CD4-positive, alpha-beta T cell treated with Interleukin-4 for 1 hour (primary cell): ENCODE measurements around the gene EIF4G1.
A peak's percentile ranks its signal among the peaks of the same experiment; 100 is the strongest.

Experiments used
- DNase-seq, 2 donors: peaks; one replicate each; pipeline ENCODE4 v3.0.0-alpha.2; 2020 to 2022

EIF4G1 gene

DNA sequence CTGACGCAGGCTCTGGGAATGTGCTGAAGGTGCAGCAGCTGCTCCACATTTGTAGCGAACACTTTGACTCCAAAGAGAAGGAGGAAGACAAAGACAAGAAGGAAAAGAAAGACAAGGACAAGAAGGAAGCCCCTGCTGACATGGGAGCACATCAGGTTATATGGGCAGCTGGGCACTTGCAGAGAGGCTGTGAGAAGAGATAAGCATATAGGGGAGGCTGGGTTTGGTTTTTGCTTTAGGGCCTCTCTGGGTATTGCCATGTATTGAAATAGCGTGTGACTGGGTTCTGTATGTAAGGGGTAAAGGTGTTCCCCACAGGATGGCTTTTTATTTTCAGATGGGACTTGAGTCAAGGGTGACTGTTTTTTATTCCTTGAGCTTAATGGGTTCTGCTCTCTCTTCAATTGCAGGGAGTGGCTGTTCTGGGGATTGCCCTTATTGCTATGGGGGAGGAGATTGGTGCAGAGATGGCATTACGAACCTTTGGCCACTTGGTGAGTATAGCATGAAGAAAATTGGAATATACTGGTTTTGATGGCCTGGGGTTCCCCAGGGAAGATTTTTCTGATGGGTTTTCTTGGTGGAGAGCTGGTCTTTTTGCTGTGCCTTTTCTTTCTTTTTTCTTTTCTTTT lies 7.9 kb upstream of the EIF4G1 start:
- DNase-seq = no peak

DNA sequence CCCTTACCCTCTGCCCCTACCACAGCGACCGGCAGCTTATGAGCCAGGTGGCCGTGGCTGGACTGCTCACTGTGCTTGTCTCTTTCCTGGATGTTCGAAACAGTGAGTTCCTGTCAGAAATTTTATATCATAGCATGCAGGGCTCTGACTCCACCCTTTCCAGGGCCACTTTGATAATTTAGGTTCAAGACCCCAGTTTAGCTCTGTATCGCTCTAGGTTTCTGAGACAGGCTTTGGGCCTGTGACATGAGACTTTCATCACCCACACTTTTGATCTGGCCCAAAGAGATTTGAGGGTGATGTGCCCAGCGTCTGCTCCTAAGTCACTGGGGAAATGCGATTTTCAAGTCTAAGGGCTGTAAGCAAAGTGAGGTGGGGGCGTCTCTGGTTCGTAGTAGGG lies 6.5 kb upstream of the EIF4G1 start:
- no peak for DNase-seq

DNA sequence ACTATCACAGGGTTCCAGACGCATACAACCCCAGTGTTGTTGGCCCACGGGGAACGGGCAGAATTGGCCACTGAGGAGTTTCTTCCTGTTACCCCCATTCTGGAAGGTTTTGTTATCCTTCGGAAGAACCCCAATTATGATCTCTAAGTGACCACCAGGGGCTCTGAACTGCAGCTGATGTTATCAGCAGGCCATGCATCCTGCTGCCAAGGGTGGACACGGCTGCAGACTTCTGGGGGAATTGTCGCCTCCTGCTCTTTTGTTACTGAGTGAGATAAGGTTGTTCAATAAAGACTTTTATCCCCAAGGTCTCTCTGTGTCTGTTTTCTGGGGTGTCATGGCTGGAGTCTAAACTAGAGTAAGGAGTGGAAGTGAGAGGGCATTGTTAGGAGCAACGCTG lies 5.7 kb upstream of the EIF4G1 start:
- no peak for DNase-seq

DNA sequence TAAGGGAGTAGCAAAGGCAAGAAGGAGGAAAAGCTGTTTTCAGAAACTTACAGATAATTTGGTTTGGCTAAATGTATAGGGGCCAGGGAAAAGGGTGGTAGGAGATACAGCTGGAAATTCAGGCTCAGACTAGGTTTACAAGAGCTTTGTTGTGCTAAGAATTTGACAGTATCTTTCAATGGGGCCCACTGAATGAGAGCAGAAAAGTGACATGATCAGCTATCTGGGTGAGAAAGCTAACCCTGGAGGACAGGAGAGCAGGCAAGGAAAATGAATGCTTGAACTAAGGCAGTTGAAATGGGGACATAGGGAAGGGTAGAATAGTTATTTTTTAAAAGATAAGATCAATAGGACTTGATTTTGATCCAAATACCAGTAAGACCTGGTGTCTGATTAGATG lies 2.8 kb upstream of the EIF4G1 start:
- DNase-seq = no peak

DNA sequence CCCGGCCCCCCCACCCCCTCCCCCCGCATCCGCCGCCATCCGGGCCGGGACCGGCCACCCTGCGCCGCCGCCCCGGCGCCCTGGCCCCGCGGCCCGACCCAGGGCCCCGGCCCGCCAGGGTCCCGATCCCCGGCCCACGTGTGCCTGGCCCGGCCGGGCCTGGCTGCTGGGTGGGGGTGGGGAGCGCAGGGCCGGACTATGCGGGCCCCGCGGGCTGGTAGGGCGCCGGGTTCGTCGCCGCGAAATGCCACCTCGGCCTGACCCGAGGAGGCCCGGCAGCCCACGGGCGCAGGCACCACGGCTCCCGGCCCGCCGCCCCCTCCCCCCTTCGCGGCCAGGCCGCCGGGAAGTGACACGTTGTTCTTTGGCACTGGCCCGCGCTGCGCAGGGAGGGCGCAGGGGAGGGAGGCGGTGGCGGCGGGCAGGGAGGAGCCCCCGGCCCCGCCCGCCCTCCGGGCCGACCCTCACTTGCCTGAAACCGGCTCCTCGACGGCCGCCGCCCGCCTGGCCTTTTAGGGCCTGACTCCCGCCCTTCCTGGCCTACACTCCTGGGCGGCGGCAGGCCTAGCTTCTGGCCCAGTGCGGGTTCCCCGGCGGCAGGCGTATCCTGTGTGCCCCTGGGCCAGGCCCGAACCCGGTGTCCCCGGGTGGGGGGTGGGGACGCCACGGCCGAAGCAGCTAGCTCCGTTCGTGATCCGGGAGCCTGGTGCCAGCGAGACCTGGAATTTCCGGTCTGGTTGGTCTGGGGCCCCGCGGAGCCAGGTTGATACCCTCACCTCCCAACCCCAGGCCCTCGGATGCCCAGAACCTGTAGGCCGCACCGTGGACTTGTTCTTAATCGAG lies 515 bp downstream of the EIF4G1 start:
- peak; percentile 73 to 79 for DNase-seq

DNA sequence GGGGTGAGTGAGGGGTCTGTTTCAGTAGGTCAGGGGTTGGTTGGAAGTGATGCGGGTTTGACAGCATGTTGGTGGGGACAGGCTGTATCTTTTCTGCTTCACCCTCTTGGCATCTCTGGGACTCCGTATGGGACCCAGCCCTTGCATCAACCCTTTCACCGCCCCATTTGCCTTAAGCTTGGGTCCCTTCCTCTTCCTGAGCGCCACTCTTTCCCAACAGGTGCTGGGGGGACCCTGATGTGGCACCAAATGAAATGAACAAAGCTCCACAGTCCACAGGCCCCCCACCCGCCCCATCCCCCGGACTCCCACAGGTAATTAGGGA lies 1.1 kb downstream of the EIF4G1 start:
- no peak for DNase-seq

DNA sequence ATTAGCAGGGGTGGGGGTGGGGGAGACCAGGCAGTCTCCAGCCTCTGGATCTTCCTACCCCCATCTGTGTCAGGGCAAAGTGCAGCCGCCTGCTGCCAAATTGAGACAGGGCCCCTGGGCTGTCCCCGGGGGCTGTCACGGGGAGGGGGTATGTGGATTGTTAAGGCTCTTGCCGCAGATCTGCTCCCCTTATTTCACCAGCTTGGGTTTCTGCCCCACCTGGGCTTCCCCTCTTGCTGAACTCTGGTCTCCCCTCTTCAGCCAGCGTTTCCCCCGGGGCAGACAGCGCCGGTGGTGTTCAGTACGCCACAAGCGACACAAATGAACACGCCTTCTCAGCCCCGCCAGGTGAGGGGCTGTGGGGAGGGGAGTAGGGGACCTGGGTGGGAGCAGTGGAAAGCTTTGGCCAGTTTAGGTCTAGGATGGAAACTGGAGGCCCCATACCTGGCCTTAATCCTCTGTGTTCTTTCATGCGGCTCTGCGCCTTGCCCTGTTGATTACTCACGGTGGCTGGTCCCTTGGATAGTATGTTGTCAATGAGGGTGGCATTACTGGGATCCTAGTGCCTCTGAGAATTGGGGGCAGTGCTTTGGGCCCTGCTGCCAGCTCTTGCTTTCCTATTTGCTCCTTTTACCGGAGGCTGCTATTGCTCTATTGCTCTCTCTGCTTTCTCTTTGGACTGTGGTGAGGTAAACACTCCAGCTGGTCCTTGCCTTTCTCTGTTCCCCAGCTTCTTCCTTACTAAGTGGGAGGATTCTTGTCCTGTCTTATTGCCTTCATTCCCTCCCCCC lies 1.7 kb downstream of the EIF4G1 start:
- DNase-seq = peak in 1 of 2 donors; percentile 34

DNA sequence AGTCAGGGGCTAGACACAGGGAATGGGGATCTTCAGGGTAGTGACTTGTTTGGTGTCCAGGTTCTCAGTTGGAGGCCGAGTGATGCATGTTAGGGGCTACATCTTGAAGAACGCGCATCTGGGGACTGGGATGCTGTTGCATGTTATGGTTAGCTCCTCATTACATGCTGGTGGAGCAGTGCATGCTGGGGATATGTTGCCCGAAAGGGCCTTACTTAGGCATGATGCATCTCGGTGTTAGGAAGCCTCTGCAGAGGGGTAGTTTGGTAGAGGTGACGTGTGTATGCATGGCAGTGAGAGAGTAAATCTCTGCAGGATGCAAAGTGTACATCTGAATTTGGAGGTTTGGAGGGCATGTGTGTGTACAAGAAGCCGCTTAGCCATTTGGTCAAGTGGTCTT lies 2.4 kb downstream of the EIF4G1 start:
- no peak for DNase-seq

DNA sequence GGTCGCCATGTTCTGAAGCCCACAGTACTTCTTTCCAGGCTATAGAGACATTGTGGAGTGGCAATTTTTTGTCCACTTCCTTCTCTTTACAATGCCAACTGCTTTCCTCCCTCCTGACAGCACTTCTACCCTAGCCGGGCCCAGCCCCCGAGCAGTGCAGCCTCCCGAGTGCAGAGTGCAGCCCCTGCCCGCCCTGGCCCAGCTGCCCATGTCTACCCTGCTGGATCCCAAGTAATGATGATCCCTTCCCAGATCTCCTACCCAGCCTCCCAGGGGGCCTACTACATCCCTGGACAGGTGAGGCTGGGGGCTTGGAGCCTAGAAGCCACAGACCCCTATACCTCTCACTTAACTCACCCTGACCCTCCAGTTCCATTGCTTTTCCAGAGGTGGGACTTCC lies 2.8 kb downstream of the EIF4G1 start:
- DNase-seq = no peak

DNA sequence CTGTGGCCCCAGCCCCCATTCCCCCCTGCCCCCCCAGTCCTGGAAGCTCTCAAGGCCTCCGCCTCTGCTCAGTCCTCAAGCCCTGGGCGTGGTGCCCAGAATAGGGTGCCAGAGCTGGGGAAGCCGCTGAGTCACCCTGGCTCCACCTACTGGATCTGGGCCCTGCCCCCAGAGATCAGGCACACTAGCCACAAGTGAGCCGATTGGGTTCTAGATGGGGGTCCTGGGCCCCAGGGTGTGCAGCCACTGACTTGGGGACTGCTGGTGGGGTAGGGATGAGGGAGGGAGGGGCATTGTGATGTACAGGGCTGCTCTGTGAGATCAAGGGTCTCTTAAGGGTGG lies 5.7 kb downstream of the EIF4G1 start:
- peak in 1 of 2 donors; percentile 65 for DNase-seq

DNA sequence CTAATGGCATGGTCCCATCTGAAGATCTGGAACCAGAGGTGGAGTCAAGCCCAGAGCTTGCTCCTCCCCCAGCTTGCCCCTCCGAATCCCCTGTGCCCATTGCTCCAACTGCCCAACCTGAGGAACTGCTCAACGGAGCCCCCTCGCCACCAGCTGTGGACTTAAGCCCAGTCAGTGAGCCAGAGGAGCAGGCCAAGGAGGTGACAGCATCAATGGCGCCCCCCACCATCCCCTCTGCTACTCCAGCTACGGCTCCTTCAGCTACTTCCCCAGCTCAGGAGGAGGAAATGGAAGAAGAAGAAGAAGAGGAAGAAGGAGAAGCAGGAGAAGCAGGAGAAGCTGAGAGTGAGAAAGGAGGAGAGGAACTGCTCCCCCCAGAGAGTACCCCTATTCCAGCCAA lies 7.3 kb downstream of the EIF4G1 start:
- no peak for DNase-seq

DNA sequence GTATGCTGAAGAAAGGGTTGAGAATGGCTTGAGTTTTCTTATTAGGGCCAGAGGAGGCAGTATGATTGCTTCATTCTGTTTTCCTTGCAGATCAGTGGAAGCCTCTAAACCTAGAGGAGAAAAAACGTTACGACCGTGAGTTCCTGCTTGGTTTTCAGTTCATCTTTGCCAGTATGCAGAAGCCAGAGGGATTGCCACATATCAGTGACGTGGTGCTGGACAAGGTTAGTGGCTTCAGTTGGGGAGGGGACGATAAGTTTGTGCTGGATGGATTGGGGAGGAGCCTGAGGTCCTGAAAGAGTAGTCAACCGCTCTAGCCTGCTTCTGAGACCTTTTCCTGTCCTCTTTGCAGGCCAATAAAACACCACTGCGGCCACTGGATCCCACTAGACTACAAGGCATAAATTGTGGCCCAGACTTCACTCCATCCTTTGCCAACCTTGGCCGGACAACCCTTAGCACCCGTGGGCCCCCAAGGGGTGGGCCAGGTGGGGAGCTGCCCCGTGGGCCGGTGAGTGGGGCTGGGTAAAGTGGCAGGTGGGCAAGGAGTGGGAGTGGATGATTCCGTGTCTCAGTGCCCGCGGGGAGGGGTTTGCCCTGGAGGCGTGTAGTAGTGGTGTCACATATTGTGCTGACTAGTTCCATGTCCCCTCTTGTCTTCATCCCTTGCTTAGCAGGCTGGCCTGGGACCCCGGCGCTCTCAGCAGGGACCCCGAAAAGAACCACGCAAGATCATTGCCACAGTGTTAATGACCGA lies 8.5 kb downstream of the EIF4G1 start:
- peak in 1 of 2 donors; percentile 61 for DNase-seq

DNA sequence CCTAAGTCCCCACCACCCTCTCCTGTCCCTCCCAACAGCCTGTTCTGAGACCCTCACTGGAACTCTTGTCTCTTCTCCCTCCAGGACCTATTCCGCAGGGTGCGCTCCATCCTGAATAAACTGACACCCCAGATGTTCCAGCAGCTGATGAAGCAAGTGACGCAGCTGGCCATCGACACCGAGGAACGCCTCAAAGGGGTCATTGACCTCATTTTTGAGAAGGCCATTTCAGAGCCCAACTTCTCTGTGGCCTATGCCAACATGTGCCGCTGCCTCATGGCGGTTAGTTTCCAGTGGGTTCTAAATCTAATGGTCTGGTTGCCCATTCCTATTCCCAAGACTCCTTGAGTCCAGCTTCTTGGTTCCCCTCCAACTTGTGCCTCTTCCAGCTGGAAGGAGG lies 9.3 kb downstream of the EIF4G1 start:
- DNase-seq = no peak

DNA sequence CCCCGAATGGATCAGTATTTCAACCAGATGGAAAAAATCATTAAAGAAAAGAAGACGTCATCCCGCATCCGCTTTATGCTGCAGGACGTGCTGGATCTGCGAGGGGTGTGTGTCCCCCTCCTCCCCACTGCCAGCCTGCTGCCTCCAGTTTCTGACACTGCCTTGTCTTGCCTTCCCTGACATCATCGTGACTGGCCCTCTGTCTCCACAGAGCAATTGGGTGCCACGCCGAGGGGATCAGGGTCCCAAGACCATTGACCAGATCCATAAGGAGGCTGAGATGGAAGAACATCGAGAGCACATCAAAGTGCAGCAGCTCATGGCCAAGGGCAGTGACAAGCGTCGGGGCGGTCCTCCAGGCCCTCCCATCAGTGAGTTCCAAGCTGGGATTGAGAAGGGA lies 10.9 kb downstream of the EIF4G1 start:
- no peak for DNase-seq

DNA sequence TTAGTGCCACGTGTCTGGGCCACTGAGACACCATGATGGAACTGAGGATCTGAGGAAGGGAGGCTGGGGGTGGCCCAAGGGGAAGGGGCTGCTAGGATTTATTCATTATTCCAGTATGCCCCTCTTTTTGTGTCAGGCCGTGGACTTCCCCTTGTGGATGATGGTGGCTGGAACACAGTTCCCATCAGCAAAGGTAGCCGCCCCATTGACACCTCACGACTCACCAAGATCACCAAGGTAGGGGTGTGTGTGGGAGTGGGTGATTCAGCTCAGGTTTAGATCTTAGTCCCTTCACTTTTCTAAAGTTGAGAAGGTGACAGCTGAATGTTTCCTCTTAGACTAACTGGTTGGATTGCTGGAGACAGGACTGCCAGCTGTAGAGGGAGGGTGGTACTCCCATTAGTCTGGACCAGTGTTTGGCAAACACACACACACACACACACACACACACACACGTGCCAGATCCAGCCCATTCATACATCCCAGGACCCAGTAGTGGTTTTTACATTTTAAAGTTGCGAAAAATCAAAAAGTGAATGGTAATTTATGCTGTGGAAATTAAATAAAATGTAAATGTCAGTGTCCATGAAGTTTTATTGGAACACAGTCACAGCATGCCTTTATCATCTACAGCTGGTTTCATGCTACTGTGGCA lies 11.4 kb downstream of the EIF4G1 start:
- no peak for DNase-seq

DNA sequence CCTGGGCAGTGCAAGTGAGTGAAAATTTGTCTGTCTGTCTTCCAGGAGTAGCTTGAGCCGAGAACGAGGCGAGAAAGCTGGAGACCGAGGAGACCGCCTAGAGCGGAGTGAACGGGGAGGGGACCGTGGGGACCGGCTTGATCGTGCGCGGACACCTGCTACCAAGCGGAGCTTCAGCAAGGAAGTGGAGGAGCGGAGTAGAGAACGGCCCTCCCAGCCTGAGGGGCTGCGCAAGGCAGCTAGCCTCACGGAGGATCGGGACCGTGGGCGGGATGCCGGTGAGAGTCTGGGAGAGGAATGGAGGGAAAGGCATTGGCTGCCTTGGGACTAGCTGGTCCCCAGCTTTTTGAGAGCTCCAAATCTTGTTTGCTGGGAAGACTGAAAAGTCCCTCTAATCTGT lies 12.8 kb downstream of the EIF4G1 start:
- DNase-seq = no peak

DNA sequence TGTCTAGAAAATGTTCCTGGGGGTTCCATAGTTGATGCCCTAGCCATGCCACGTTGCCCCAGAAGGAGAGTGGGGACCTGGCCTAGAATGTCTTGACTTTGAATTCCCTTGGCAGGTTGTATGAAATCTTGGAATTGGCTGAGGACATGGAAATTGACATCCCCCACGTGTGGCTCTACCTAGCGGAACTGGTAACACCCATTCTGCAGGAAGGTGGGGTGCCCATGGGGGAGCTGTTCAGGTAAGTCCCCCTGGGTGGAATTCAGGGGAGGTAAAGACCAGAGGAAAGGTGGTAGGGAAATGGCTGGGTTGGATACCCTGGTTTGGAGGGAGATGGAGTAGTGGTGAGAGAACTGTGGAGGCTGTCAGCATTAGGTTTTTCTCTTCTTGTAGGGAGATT lies 14.1 kb downstream of the EIF4G1 start:
- DNase-seq = no peak

DNA sequence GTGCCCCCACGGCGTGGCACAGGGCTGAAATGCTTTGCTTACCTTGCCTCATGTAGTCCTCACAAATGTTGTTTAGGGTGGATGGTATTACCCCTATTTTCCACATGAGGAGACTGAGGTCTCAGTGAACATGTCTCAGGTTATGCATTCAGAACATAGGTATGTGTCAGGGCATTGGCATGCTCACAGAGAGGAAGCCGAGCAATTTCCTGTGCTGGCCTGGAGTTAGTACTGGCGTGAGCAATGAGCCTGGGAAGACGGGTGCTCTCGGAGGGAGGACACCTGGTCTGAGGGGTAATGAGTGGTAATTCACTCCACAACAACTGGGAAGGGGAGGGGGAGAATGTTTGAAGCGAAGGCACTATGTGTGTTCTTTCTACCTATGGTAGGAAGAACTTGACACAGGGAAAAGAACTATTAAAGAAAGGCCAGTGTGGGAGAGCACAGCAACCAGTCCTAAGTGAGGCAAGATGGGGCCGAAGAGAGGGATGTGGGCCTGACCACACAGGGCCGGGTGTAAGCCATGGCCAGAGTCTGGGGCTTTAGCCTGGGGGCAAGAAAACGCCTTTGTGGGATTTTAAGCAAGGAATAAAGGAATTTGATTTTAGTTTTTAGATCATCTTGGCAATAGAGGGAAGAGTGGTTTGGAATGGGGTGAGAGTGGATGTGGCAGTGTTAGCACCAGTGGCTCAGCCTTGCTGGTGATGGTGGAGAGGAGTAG lies 18.1 kb downstream of the EIF4G1 start:
- DNase-seq = no peak

DNA sequence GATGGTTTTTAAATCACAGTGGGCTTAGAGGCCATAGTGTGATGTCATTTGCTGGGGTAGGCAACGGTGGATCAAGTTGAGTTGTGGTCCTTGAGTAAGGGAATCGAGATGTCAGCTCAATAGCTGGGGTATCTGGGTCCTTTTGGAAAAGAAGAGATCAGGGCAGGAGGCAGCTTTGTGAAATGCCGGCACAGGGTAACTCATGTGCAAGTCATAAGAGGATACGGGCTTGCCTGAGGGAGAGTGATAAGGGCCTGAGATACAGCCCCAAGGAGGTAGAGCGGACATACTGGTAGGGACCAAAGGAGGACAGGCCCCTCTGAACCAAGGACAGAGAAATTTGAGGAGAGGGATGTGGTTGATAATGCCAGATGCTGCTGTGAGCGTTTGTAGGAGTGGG lies 18.8 kb downstream of the EIF4G1 start:
- no peak for DNase-seq

DNA sequence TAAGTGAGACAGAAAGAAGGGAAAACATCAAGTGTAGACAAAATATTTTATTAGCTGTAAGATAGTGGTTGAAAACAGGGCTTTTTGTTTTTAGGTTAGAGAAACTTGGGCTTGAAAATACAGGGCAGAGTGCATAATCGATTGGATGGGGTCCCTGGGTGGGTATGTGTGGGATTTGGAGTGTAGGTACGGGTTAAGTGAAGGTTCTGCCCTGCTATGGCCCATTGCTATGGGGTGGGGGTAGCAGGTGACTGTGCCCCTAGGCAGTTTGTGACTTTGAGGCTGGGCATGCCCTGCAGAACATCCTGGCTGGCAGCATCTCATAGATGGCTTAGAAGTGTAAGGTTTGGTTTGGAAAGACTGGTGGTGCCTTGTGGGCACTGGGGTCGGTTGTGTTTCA lies 19.3 kb downstream of the EIF4G1 start:
- no peak for DNase-seq

DNA sequence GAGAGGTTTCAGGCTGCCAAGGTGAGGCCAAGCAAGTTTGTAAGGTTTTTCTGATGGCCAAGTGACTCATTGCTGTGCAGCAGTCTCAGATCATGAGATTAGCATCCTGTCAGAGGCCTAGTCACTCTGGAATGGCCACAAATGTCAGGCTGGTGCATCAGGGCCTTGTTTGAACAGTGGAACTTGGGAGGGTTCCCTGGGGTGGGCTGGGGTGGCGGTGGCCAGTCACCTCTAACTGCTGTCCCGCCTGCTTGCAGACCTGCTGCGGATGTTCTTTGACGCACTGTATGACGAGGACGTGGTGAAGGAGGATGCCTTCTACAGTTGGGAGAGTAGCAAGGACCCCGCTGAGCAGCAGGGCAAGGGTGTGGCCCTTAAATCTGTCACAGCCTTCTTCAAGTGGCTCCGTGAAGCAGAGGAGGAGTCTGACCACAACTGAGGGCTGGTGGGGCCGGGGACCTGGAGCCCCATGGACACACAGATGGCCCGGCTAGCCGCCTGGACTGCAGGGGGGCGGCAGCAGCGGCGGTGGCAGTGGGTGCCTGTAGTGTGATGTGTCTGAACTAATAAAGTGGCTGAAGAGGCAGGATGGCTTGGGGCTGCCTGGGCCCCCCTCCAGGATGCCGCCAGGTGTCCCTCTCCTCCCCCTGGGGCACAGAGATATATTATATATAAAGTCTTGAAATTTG lies 20.2 kb downstream of the EIF4G1 start:
- peak; percentile 24 to 44 for DNase-seq

DNA sequence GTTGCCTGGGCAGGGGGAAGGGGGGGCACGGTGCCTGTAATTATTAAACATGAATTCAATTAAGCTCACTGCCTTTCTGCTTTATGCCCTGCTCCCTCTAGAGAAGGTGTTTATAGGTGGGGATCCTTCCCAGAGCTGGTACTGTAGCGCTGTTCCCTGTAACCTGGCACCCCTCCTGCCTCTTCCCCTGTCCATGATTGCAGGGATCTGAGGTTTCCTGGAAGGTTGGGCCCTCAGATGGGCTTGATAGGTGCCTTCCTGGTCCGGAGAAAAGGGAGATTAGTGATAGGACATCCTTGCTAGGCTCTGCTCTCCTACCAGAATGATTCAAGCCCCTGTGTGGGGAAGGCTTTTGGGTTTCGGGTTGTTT lies 20.9 kb downstream of the EIF4G1 start:
- no peak for DNase-seq
